ENCODE data around the gene C2orf76. TPM values are rescaled to one million over a fixed set of nuclear protein-coding genes. Genes with fewer than 3 reads are reported as not detected.

C2orf76 gene
- total and polyA plus RNA-seq, 10 of the 15 experiments (the other 5 are each of a cell fraction or from before 2014, with no cell fraction given) = 14.0 to 46.1 (median 25.4) TPM

DNA sequence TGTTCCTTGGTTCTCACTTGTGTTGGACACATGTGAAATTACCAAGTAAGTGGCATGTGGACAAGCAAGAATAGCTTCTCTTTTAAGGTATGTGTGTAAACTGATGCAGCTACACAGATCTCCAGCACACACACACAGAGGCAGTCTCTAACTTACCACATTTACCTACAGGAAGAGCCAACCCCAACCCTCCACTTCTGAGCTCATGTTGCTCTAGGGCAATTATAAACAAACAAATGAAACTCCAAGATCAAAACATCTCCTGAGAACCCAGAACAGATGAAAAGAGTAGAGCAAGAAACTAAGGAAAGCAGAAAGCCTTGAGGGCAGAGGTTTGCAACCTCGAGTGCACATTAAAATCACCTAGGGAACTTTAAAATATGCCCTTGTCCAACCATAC, 49.0 kb upstream of the C2orf76 start:
- Histone ChIP-seq H3K79me2 (ENCODE audit: control insufficient read depth, insufficient read depth, low read length) (no peaks in the 10 kb centered on the region), H3K4me3 (no peak overlapping the region), H3K27ac (ENCODE audit: control insufficient read depth, insufficient read depth) (no peak overlapping the region), H2AFZ (ENCODE audit: control insufficient read depth, low read depth, low read length) (no peak overlapping the region), H3K4me1 (ENCODE audit: control insufficient read depth, insufficient read depth, low read length) (no peaks in the 10 kb centered on the region), H3K27me3 (replicated peaks in 1 of 2; ENCODE audit: control insufficient read depth in 2 of 2, insufficient read depth in 2 of 2, low read length in 1 of 2) (0 out of 4 replicates have a peak, but pooled peaks cover 0 to under 1% of the 10 kb centered on the region in 2 experiments), H3K9me3 (replicated peaks; ENCODE audit: control insufficient read depth, insufficient read depth, low read length) (no peaks in the 10 kb centered on the region; the same call in 2 of the 3 replicates), H4K20me1 (ENCODE audit: control insufficient read depth, insufficient read depth) (no peaks in the 10 kb centered on the region), H3K4me2 (ENCODE audit: control insufficient read depth, insufficient read depth) (no peak overlapping the region), H3K36me3 (ENCODE audit: control insufficient read depth in 2 of 2, insufficient read depth in 2 of 2, low read length in 1 of 2) (no peaks in the 10 kb centered on the region), H3K9ac (ENCODE audit: control insufficient read depth, insufficient read depth, low read length) (no peak overlapping the region)
- ChIA-PET CTCF (interaction anchor here (1.3 to 3.5 kb wide), 5 partner anchors 15 to 287 kb away, joined by 3 to 31 read pairs (median 4); no protein-coding TSS in a partner anchor), RAD21 (ENCODE audit: unreplicated experiment) (interaction anchor here (1.6 to 2.0 kb wide), 3 partner anchors 16 to 62 kb away, joined by 8 to 13 read pairs (median 9); partner anchors contain the start of gene TMEM37), POLR2A (no interaction called here), SMC1A (ENCODE audit: uncharacterized antibody, unreplicated experiment) (interaction anchor here (0.9 to 4.5 kb wide), 10 partner anchors 10 to 68 kb away, joined by 3 to 23 read pairs (median 3); partner anchors contain the start of gene TMEM37)
- ATAC-seq (no peak), FAIRE-seq (no peak), DNase-seq (ENCODE audit: low read depth, low spot score) (no peak)
- BruUV-seq (replicated peaks) = no TSS peak
- TF ChIP-seq, protein P1, sequence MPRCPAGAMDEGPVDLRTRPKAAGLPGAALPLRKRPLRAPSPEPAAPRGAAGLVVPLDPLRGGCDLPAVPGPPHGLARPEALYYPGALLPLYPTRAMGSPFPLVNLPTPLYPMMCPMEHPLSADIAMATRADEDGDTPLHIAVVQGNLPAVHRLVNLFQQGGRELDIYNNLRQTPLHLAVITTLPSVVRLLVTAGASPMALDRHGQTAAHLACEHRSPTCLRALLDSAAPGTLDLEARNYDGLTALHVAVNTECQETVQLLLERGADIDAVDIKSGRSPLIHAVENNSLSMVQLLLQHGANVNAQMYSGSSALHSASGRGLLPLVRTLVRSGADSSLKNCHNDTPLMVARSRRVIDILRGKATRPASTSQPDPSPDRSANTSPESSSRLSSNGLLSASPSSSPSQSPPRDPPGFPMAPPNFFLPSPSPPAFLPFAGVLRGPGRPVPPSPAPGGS (IDR thresholded peaks at IDR 0.05; ENCODE audit: borderline replicate concordance, insufficient read depth, low read depth, low read length, poor library complexity, severe bottlenecking) = no peak
- 0% methylated on average over 1 of the region's 1 CpG for WGBS (ENCODE audit: insufficient coverage, insufficient replicate concordance, low lambda C conversion rate, missing lambda C conversion rate)
- in situ Hi-C loops (cut with MboI) = no loop called here
- intact Hi-C loops (cut with micrococcal nuclease; ENCODE audit: unreplicated experiment) = no loop called here

DNA sequence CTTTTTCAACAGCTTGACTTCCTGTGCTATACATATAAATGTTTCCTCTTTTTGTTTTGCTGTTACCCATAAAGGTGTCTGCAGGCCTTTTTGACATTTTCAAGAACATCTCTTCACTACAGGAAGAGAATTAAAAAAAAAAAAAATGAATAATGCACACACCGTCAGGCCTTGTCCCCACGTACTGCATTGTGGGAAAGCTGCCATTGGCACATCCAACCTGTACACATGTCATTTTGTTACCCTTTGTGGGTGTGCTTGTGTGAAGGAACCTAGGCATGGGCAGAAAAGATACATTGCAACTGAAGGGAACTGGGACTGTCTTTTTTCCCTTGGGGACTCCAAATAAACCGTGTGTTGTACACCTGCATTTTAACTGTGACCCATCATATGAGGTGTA, 48.3 kb upstream of the C2orf76 start:
- DNase-seq (ENCODE audit: low read depth, low spot score) (no peak), ATAC-seq (no peak), FAIRE-seq (no peak)
- no peaks in the 10 kb centered on the region for H4K20me1 ChIP-seq (ENCODE audit: control insufficient read depth, insufficient read depth)
- TF ChIP-seq MEF2B (IDR thresholded peaks at IDR 0.05; ENCODE audit: partially characterized antibody, poor library complexity, severe bottlenecking) = peak; percentile 39
- no peak for TF ChIP-seq YY1 (IDR thresholded peaks at IDR 0.05; ENCODE audit: low read depth, low read length)
- no peaks in the 10 kb centered on the region for H3K4me1 ChIP-seq (ENCODE audit: control insufficient read depth, insufficient read depth, low read length)
- no TSS peak for BruUV-seq (replicated peaks)
- ChIA-PET RAD21 (ENCODE audit: unreplicated experiment) (interaction anchor here (1.2 kb wide), 1 partner anchor 19 kb away, joined by 3 read pairs; no protein-coding TSS in a partner anchor), SMC1A (ENCODE audit: uncharacterized antibody, unreplicated experiment) (interaction anchor here (0.9 to 4.5 kb wide), 3 partner anchors 16 to 68 kb away, joined by 3 to 23 read pairs (median 3); partner anchors contain the start of gene TMEM37), CTCF (interaction anchor here (1.0 to 3.5 kb wide), 8 partner anchors 11 to 288 kb away, joined by 3 to 31 read pairs (median 4); no protein-coding TSS in a partner anchor), POLR2A (no interaction called here)
- H3K4me3 ChIP-seq = no peak overlapping the region
- WGBS (ENCODE audit: insufficient coverage, insufficient replicate concordance, low lambda C conversion rate, missing lambda C conversion rate) = 68% methylated on average over 3 of the region's 3 CpGs
- no peaks in the 10 kb centered on the region for H3K36me3 ChIP-seq (ENCODE audit: control insufficient read depth in 2 of 2, insufficient read depth in 2 of 2, low read length in 1 of 2)
- intact Hi-C loops (cut with micrococcal nuclease; ENCODE audit: unreplicated experiment) = no loop called here
- no peak overlapping the region for H3K27ac ChIP-seq (ENCODE audit: control insufficient read depth, insufficient read depth)
- no peaks in the 10 kb centered on the region for H3K27me3 ChIP-seq (replicated peaks in 1 of 2; ENCODE audit: control insufficient read depth in 2 of 2, insufficient read depth in 2 of 2, low read length in 1 of 2)
- no peaks in the 10 kb centered on the region for H3K9me3 ChIP-seq (replicated peaks; ENCODE audit: control insufficient read depth, insufficient read depth, low read length)
- in situ Hi-C loops (cut with MboI) = loop anchor here (5.0 kb wide), 1 partner anchor 247 kb away; no protein-coding TSS in a partner anchor
- H3K4me2 ChIP-seq (ENCODE audit: control insufficient read depth, insufficient read depth) = no peak overlapping the region
- no peaks in the 10 kb centered on the region for H3K79me2 ChIP-seq (ENCODE audit: control insufficient read depth, insufficient read depth, low read length)
- no peak overlapping the region for H2AFZ ChIP-seq (ENCODE audit: control insufficient read depth, low read depth, low read length)
- no peak overlapping the region for H3K9ac ChIP-seq (ENCODE audit: control insufficient read depth, insufficient read depth, low read length)

All from GM12878 (cell line).